Stimulated activated CD4-positive, alpha-beta T cell treated with anti-CD3 and anti-CD28 coated beads, Interleukin-4, amount 100 ng/mL, for 24 hours (primary cell): ENCODE data around the gene UBE3B.

Source experiments
- DNase-seq: peaks from one replicate; pipeline ENCODE4 v3.0.0-alpha.2; 2020

UBE3B gene

GRCh38 chr12:109476807-109477184 is 638 bp upstream of the UBE3B start:
- DNase-seq, result no peak

DNA sequence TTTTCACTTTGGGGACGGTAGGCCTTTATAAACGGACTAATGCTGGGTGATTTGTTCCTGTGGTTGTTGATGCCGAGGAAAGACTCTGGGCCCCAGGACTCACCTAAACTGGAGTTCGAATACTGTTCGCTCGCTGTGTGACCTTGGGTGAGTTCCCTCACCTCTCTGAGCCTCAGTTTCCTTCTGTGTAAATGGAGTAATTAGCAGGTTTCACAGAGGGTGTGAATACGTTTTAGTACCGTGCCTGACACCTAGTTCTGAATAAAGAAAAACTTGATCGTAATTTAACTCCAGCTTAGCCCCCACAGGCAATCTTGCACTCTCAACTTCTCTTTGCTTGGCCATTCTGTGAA is 505 bp downstream of the UBE3B start:
- no peak for DNase-seq

- DNase-seq, result no peak
Measured at GRCh38 chr12:109479761-109480160, 2.3 kb downstream of the UBE3B start.

- DNase-seq, result no peak
Measured at GRCh38 chr12:109480356-109480755, 2.9 kb downstream of the UBE3B start.

- no peak for DNase-seq
Measured at GRCh38 chr12:109481863-109482262, 4.4 kb downstream of the UBE3B start.

GRCh38 chr12:109482491-109482890 is 5.1 kb downstream of the UBE3B start:
- DNase-seq, result no peak

- no peak for DNase-seq
Measured at GRCh38 chr12:109482894-109483293, 5.5 kb downstream of the UBE3B start.

DNA sequence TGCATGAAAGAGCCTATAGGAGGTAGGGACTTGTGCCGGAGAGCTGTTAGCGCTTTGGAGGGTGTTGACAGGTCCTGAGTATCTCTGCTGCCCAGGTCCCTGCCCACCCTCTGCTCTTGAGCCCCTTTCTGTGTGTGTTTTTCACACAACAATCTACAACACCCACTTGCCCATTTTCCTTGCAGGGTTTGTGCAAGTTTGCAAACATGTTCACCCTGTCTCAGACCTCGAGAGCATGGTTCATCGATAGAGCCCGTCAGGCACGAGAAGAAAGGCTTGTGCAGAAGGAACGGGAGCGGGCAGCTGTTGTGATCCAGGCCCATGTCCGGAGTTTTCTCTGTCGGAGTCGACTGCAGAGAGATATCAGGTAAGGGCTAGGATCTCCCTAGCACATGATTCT is 5.9 kb downstream of the UBE3B start:
- no peak for DNase-seq

- DNase-seq, result no peak
Measured at GRCh38 chr12:109485201-109485600, 7.8 kb downstream of the UBE3B start.

DNA sequence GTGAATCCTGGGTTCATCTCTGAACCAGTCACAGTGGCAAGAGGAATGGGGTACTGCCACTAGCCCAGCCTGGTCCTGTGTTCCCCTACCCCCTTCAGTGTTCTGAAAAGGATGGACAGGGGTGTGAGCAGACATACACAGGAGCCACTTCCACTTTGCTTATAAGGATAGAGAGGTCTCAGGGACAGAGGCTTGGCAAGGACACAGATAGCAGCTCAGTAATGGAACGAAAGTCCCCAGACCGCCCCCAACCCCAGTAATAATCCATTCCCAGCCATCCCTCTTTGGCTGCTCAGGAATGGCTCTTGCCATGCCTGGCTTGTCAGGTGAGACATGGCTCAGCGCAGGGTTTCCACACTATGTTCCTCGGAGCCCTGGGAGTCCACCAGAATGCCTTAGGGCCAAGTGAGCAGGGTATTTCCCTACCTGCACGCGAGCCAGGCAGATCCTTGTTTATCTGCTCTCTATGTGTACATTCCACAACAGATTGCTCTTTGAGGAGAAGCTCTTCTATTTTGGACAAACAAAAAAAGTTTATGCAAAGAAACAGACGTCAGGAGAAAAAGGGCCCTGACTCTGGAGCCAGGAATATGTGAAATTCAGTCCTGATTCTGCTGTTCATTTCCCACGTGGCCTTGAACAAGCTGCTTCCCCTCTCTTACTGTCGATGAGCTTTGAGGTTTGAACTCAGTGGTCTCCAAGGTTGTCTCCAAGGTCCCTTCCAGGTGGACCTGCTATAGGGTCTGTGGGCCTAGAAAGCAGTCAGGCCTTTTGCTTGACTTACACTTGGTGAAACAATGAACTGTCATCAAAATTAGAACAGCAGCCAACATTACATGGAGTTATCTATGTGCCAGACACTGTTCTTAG is 10.0 kb downstream of the UBE3B start:
- DNase-seq, result no peak

DNA sequence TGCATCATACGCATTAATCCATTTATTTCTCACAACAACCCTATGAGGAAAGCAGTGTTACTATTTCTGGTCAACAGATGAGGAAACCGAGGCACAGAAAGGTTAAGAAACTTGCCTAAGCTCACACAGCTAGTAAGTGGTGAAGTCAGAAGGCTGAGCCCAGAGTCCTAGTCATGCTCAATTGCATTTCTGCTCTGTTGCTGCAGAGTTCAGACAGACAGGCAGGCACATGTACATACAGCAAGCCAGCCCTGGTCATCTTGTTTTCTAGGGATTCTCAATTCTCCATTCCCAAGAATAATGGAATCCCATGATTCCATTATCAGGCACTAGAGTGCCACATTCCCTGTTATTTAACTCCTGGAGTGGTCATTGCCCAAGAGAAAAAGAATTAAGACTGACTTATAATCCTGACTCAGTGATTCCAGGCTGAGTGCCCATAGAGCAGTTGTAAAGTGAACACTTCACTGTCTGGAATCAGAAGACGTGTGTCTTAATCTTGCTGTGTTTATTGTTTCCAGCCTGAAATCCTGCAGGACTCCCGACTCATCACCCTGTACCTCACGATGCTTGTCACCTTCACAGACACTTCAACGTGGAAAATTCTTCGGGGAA is 10.7 kb downstream of the UBE3B start:
- no peak for DNase-seq

DNA sequence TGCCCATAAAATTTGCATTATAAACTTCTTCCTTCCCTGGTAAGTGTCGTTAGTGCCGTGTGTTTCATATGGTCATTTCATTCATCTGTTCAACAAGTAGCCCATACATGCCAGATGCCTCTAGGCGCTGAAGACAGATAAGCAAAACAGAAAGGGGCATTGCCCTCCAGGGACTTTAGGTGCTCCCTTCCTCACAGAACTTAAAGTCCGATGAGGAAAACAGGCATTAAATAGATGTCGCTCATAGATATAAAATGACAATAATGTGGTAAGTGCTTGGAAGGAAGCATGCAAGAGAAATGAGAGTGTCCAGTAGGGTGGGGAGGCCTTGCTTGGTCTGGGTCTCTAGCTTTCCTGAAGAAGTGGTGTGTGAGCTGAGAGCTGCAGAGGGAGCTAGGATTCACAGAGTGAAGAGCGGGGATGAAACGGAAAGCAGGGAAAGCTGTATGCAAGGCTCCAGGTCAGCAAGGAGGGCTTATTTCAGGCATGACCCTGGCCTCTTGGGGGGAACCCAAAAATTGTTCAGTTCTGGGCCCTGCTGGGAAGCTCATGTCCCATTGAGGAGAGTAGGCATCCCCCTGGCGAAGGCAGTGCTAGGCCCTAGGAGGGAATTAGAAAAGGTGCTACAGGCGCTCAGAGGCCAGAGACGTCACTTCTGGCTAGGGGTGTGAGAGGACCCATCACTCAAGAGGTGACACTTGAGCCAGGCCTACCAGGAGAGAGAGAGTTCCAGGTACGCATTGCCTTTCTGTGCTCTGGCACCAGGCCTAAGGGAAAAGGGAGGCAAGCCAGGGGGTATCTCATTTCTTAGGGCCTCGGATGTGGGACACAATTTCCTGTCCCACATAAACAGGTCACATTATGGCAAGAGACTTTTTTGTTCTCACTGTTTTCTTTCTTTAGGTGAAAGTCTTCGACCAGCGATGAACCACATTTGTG is 11.9 kb downstream of the UBE3B start:
- no peak for DNase-seq

DNA sequence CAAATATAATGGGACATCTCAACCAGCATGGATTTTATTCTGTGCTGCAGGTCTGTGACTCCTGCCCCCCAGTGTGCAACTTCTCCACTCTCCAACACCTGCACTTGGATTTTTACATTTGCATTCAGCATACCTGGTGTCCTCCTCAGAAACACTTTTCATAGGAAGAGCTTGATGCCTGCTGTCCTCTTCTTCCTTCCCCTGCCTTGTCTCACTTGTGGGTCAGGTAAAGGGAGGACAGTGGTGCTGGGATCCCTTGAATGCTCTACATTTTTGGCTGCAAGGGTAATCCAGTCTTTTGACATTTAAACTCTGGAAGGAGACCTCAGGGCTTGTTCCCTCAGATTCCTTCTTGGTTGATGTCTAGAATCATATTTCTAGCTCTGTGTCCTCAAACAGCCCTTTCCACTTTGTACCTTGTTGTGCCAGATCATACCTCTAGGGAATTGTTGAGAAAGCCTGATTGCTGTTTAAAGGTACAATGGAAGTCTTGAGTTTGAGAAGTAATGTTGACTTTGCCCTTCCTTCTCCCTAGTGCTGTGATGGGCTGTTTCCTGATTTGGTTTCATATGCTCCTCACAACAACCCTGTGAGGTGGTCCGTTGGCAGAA is 12.6 kb downstream of the UBE3B start:
- DNase-seq, result no peak

- no peak for DNase-seq
Measured at GRCh38 chr12:109491671-109492070, 14.2 kb downstream of the UBE3B start.

- no peak for DNase-seq
Measured at GRCh38 chr12:109492371-109492770, 14.9 kb downstream of the UBE3B start.

- no peak for DNase-seq
Measured at GRCh38 chr12:109493090-109493489, 15.7 kb downstream of the UBE3B start.

DNA sequence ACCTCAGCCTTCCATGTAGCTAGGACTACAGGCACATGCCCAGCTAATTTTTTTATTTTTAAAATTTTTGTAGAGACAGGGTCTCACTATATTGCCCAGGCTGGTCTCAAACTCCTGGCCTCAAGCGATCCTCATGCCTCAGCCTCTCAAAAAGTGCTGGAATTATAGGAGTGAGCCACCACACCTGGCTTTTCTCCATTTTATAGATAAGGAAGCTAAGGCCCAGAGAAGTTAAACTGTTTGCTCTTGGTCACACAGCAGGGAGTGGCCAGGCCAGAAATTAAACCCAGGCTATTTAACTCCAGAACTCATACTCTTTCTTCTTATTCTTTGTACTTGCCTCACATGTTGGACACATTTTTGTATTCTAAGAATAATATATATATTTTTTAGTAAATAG is 16.5 kb downstream of the UBE3B start:
- no peak for DNase-seq

- no peak for DNase-seq
Measured at GRCh38 chr12:109494348-109494881, 17.0 kb downstream of the UBE3B start.

DNA sequence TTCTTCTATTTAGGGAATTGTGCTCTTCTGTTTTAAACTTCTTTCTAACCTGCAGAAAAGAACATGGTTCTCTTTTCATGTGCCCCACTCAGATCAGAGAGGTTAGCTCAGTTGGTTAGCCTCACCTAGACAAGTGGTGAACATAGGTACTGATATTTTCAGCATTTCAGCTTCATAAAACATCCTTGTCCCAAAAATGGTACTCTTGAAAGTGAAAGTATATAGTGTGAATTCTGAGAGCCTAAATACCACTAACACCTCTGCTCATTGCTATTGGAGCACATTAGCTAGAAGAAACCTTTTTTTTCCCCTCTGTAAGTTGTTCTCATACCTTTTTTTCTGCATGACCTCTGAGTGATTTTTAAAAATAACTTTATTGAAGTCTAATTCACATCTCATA is 17.6 kb downstream of the UBE3B start:
- no peak for DNase-seq

- DNase-seq, result no peak
Measured at GRCh38 chr12:109496306-109496705, 18.9 kb downstream of the UBE3B start.

DNA sequence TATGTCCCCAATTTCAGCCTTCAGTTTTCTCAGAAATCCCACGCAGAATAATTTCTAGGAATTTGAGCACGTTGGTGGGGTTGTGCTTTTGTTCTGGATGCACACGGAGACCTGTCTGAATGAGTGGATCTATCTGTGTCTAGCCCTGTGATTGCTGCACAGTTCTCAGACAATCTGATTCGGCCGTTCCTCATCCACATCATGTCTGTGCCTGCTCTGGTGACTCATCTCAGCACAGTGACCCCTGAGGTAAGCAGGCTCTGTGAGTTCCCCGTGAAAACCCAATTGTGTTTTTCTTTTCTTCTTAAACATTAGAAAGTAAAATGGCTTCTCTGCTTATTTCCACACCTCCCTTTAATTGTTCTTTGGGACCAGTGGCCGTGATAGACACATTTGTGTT is 20.2 kb downstream of the UBE3B start:
- DNase-seq, result no peak

DNA sequence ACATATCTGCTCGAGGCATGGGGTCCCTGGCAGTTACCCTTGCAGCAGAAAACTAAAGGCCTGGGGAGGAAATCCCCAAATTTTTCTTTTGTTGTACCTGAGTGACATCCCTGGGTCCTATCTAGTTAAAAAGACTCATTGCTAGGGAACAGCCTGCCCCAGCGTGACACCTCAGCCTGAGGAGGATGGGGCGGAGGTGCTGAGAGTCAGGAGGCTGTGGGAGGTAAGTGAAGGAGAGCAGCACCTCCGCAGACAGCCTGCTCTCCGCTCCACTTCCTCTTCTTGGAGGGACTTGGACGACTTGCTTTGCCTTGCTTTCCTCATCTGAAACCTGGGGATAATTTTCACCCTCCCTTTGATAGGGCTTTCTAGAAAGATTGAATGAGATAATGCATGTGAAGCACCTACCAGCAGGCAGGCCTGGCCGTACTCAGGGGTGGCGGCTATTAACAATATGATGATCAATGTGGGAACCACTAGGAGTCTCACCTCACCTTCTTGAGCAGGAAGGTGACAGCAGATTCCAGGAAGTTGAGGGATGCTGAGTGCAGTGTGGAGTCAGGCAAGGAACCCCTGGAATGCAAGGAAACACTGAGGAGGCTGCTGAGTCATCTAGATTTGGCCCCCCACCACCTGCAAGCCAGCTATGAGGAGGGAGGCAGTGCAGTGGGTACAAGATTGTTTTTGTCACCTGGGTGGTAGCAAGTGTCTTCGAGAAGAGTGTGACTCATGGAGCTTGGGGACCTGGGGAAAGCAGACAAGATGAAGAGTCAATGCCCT is 23.2 kb downstream of the UBE3B start:
- no peak for DNase-seq
